ENCODE measurements around the gene ZNF430.

GRCh38 chr19:21022996-21023395 lies 2.5 kb downstream of the ZNF430 start:
- TF ChIP-seq NFIC (IDR thresholded peaks at IDR 0.05) (no peak), SP2 (IDR thresholded peaks at IDR 0.05; ENCODE audit: extremely low read depth, low read depth, low read length, poor library complexity, severe bottlenecking) (no peak), TARDBP (IDR thresholded peaks at IDR 0.05) (no peak), EZH2 (IDR thresholded peaks at IDR 0.05; ENCODE audit: borderline replicate concordance, low read depth, low read length) (no peak), NRF1 (conservative IDR thresholded peaks at IDR 0.05 in 1 of 2, IDR thresholded peaks at IDR 0.05 in 1 of 2) (no peak), SNAPC5 (CRISPR knock-in tag; IDR thresholded peaks at IDR 0.05) (no peak), ZBTB34 (CRISPR knock-in tag; IDR thresholded peaks at IDR 0.05) (no peak), TSHZ1 (CRISPR knock-in tag; IDR thresholded peaks at IDR 0.05) (no peak)

Data from K562 (cell line).